OCI-LY7 (cell line): ENCODE measurements around the gene LEFTY2. TPM values are rescaled to one million over a fixed set of nuclear protein-coding genes. Genes with fewer than 3 reads are reported as not detected.
"Not testable (repeated sequence)": the region's sequence is repeated elsewhere in the genome, so short reads cannot be mapped to it uniquely, and the experiment has no call there.

Source experiments
- BruUV-seq: library from RNA; stranded (reverse); fragments of 400-500 nt; replicated peaks from 2 replicates; lab custom pipeline; 2021; lab: Mats Ljungman, UMichigan
- CTCF ChIA-PET: fragments of 300-600 bp; sonication (Branson Sonifier 250); formaldehyde crosslinking; loops from one replicate; lab custom pipeline; 2022; ENCODE audit warnings: antibody characterized with exemption; ENCODE audit not compliant: unreplicated experiment; lab: Charles Lee
- POLR2A ChIA-PET: fragments of 300-600 bp; sonication (Branson Sonifier 250); formaldehyde crosslinking; loops from one replicate; lab custom pipeline; 2022; ENCODE audit warnings: antibody characterized with exemption; lab: Charles Lee
- DNase-seq: peaks from one replicate; pipeline ENCODE4 v3.0.0-alpha.2; 2015; ENCODE audit warnings: low spot score
- H2AFZ ChIP-seq: fragments of 200-600 bp; sonication (generic), shearing (Covaris generic); 2 replicates; pipeline ENCODE4 v1.6.1; 2014; ENCODE audit warnings: mild to moderate bottlenecking, antibody characterized with exemption, low read length, moderate library complexity
- H3K27ac ChIP-seq: fragments of 200-600 bp; sonication (generic); 2 replicates; pipeline ENCODE4 v1.5.1; 2014; ENCODE audit warnings: mixed run types, low read depth, mild to moderate bottlenecking, moderate library complexity, low read length, inconsistent platforms; ENCODE audit not compliant: poor library complexity, severe bottlenecking
- H3K36me3 ChIP-seq: fragments of 200-600 bp; sonication (generic); 2 replicates; pipeline ENCODE4 v1.6.1; 2014; ENCODE audit warnings: mild to moderate bottlenecking, antibody characterized with exemption, low read length, moderate library complexity, mixed read lengths; ENCODE audit not compliant: insufficient read depth
- H3K4me1 ChIP-seq: fragments of 200-600 bp; sonication (generic); 2 replicates; pipeline ENCODE4 v1.5.1; 2014; ENCODE audit warnings: mild to moderate bottlenecking, low read length; ENCODE audit not compliant: insufficient read depth, poor library complexity, severe bottlenecking
- H3K4me2 ChIP-seq: fragments of 200-600 bp; sonication (generic); 2 replicates; pipeline ENCODE4 v1.6.1; 2014; ENCODE audit warnings: mild to moderate bottlenecking, low read length
- H3K4me3 ChIP-seq: fragments of 200-600 bp; sonication (generic); 2 replicates; pipeline ENCODE4 v1.5.1; 2014; ENCODE audit warnings: mild to moderate bottlenecking, low read depth, low read length; ENCODE audit not compliant: poor library complexity, severe bottlenecking
- H3K79me2 ChIP-seq: fragments of 200-600 bp; sonication (generic); 2 replicates; pipeline ENCODE4 v1.6.1; 2016; ENCODE audit warnings: low read depth, mild to moderate bottlenecking, low read length, moderate library complexity, mixed read lengths; ENCODE audit not compliant: insufficient read depth
- H3K9me2 ChIP-seq: fragments of 200-600 bp; sonication (generic); 2 replicates; pipeline ENCODE4 v1.6.1; 2016; ENCODE audit warnings: mild to moderate bottlenecking, low read length, mixed read lengths; ENCODE audit not compliant: insufficient read depth
- H3K9me3 ChIP-seq: fragments of 200-600 bp; sonication (generic); 2 replicates; pipeline ENCODE4 v1.6.1; 2014; ENCODE audit warnings: mild to moderate bottlenecking, mixed run types, low read length, mixed read lengths
- H4K20me1 ChIP-seq: fragments of 200-600 bp; sonication (generic); 2 replicates; pipeline ENCODE4 v1.6.1; 2014; ENCODE audit warnings: mild to moderate bottlenecking, antibody characterized with exemption, low read length, moderate library complexity, mixed read lengths; ENCODE audit not compliant: insufficient read depth
- CTCF ChIP-seq: fragments of 200-600 bp; sonication (generic); conservative IDR thresholded peaks from 2 replicates; pipeline ENCODE4 v1.5.1; 2014; ENCODE audit warnings: mild to moderate bottlenecking, antibody characterized with exemption, low read length, moderate library complexity, mixed read lengths
- EZH2phosphoT487 ChIP-seq: fragments of 200-600 bp; sonication (generic); IDR thresholded peaks from 2 replicates; pipeline ENCODE4 v1.6.1; 2018; ENCODE audit warnings: low read depth, borderline replicate concordance, mild to moderate bottlenecking, mixed run types, antibody characterized with exemption, low read length, moderate library complexity, mixed read lengths
- intact Hi-C: fragments of 100-400 bp; cut with micrococcal nuclease; formaldehyde crosslinking; loops from one replicate; pipeline ENCODE4 v1.10.0; 2022; ENCODE audit not compliant: unreplicated experiment
- total RNA-seq, 2 experiments: library from RNA; depleted of rRNA in 1 of 2; stranded (reverse); fragments of >200 nt in 1 of 2; shearing (Covaris generic) in 1 of 2; gene quantifications; 2 replicates each; pipeline ENCODE4 v1.2.3, GENCODE V29; 2014 to 2022

The LEFTY2 gene
- total RNA-seq, 2 experiments from 2014 or later, result 3.8 to 7.3 TPM

DNA sequence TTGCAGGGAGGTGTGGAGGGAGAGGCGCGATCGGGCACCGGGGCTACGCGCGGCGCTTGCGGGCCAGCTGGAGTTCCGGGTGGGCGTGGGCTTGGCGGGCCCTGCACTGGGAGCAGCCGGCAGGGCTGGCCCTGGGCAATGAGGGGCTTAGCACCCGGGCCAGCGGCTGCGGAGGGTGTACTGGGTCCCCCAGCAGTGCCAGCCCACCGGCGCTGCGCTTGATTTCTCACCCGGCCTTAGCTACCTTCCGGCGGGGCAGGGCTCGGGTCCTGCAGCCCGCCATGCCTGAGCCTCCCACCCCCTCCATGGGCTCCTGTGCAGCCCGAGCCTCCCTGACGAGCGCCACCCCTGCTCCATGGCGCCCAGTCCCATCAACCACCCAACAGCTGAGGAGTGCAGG lies 28.7 kb upstream of the LEFTY2 start:
- H3K4me3 ChIP-seq, BruUV-seq, H2AFZ ChIP-seq, H4K20me1 ChIP-seq, H3K27ac ChIP-seq, intact Hi-C loops, DNase-seq, H3K9me2 ChIP-seq, H3K79me2 ChIP-seq, H3K36me3 ChIP-seq, H3K4me2 ChIP-seq, H3K9me3 ChIP-seq, H3K4me1 ChIP-seq: not testable (repeated sequence)
- ChIA-PET CTCF (interaction anchor here (0.5 kb wide), 1 partner anchor 198 kb away, joined by 3 read pairs; no protein-coding TSS in a partner anchor), POLR2A (interaction anchor here (0.9 to 1.5 kb wide), 2 partner anchors 15 to 18 kb away, joined by 3 read pairs; no protein-coding TSS in a partner anchor)

GRCh38 chr1:225965231-225965630 lies 24.2 kb upstream of the LEFTY2 start:
- H3K27ac ChIP-seq, result no peak overlapping the region
- no peaks in the 10 kb centered on the region for H4K20me1 ChIP-seq
- intact Hi-C loops, result no loop called here
- H3K4me2 ChIP-seq, result no peak overlapping the region
- H3K9me2 ChIP-seq, result no peaks in the 10 kb centered on the region
- DNase-seq, result no peak
- no peak overlapping the region for H3K4me3 ChIP-seq
- no TSS peak for BruUV-seq
- H3K9me3 ChIP-seq, result no peaks in the 10 kb centered on the region
- ChIA-PET CTCF (interaction anchor here (0.6 kb wide), 1 partner anchor 46 kb away, joined by 6 read pairs; no protein-coding TSS in a partner anchor), POLR2A (no interaction called here)
- H2AFZ ChIP-seq, result no peak overlapping the region
- TF ChIP-seq EZH2phosphoT487, result no peak
- no peak for TF ChIP-seq CTCF
- no peaks in the 10 kb centered on the region for H3K36me3 ChIP-seq
- H3K4me1 ChIP-seq, result peaks cover 7% of the 10 kb centered on the region
- H3K79me2 ChIP-seq, result no peaks in the 10 kb centered on the region

DNA sequence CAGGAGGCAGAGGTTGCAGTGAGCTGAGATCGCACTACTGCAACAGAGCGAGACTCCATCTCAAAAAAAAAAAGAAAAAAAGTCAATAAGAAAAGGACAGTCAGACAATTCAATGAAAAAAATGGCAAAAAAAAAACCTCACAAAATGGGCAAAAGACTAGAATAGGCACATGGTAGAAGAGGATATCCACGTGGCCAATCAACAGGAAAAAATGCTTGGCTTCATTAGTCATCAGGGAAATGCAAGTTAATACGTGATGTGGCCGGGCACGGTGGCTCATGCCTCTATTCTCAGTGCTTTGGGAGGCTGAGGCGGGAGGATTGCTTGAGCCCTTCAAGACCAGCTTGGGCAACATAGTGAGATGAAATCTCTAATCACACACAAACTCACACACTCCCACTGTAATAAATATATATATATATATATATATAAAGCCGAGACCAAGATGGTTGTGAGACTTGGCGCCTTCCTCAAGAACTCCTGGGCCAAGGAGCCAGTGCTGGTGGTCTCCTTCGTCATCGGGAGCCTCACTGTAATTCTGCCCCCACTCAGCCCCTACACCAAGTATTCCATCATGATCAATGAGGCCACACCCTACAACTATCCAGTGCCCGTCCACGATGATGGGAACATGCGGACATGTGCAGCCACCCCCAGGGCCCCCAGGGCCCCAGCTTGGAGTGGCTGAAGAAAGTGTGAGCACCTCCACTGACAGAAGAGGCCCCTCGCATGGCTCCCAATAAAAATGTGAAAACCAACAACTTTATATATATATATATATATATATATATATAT lies 22.9 kb upstream of the LEFTY2 start:
- no TSS peak for BruUV-seq
- Histone ChIP-seq H3K36me3 (no peaks in the 10 kb centered on the region), H2AFZ (no peak overlapping the region), H3K4me2 (no peak overlapping the region), H3K9me2 (no peaks in the 10 kb centered on the region), H3K4me3 (no peak overlapping the region), H3K79me2 (no peaks in the 10 kb centered on the region), H3K27ac (no peak overlapping the region), H4K20me1 (no peaks in the 10 kb centered on the region), H3K9me3 (no peaks in the 10 kb centered on the region), H3K4me1 (peaks cover 7% of the 10 kb centered on the region)
- POLR2A ChIA-PET, result interaction anchor here (0.6 to 2.5 kb wide), 3 partner anchors 12 to 20 kb away, joined by 3 to 9 read pairs (median 7); no protein-coding TSS in a partner anchor
- CTCF ChIA-PET, result interaction anchor here (1.2 kb wide), 1 partner anchor 81 kb away, joined by 3 read pairs; no protein-coding TSS in a partner anchor
- intact Hi-C loops, result loop anchor here (2.0 kb wide), 1 partner anchor 39 kb away; the partner anchor contains the start of gene PYCR2
- TF ChIP-seq CTCF (no peak), EZH2phosphoT487 (no peak)
- no peak for DNase-seq
